ENCODE results near the gene FOXO3.
"Not testable (repeated sequence)": the region's sequence is repeated elsewhere in the genome, so short reads cannot be mapped to it uniquely, and the experiment has no call there.

Gene FOXO3

DNA sequence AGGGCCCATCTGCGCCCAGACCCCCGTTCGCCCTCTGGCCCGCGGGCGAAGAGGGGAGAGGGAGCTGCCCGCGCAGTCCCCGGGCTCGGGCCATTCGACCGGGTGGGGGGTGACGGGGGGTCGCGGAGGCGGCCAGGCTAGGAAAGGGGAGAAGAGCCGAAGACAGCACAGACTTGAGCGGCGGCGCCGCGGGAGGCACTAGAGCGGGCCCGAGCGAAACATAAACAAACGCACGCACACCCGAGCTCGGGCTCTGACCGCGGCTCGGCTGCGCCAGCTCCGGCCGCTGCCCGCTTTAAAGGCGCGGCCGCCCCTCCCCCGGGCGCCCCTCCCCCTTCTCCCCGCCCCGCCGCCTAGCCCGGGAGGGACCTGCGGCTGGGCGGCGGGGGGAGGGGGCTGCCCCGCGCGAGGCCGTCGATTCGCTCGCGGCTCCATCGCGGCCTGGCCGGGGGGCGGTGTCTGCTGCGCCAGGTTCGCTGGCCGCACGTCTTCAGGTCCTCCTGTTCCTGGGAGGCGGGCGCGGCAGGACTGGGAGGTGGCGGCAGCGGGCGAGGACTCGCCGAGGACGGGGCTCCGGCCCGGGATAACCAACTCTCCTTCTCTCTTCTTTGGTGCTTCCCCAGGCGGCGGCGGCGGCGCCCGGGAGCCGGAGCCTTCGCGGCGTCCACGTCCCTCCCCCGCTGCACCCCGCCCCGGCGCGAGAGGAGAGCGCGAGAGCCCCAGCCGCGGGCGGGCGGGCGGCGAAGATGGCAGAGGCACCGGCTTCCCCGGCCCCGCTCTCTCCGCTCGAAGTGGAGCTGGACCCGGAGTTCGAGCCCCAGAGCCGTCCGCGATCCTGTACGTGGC lies at the start of gene FOXO3:
TSS of gene FOXO3 (plus strand) at position 455 of the 846 bp plus-strand sequence. CDS start at position 747, 292 bp downstream.
- peak; percentile 62 for DNase-seq

DNA sequence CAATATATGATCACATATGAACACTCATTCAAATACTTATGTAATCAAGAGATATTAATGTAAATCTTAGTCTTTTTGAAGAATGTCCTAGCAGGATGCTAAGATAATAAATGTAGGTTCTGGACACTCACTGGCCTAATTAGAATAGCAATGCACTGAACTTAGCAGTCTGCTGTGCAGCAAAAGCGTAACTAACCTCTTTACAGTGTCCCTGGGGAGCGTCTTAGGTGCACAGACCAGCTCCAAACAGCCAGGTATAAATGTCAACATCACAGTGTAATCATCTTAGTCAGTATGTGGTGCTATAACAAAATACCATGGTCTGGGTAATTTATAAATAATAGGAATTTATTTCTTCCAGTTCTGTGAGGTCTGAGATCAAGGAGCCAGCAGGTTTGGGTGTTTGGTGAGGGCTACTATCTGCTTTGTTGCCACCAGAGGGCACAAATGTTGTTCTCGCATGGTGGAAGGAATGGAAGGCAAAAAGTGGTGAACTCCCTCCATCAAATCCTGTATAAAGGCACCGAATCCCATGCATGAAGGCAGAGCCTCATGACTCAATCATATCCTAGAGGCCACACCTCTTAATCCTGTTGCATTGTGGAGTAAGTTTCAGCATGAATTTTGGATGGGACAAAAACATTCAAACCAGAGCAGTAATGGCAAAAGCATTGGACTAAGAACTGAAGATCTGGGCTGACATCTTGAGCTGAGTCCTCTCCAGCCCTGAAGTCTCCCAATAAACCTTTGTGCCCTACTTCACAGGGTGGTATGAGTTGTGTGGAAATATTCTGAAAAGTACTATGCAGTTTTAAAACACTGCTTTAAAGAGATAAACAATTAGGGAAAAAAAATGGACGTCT lies 41.8 kb upstream of the FOXO3 start:
- no peak for DNase-seq

DNA sequence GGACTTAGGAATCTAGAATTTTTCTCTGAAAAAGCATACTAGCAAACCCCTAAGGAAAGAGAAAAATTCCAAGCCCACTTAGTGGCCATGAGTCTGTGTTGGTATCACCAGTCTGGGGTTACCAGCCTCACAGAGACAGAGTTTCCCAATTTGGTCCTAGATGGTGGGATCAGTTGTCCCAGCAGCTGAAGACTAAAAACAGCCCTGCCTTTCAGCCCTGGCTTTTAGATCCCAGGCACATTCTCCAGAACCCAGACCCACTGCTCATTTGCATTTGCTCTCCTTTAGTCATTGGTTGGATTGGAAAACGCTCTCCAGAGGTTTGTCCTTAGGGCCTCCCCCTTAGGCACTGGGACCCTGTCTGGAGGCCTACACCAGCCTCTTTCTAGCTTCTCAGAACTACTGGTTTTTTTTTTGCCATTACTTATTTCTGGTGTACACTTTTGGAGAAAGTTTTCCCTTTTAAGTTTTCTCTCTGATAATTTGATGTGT lies 39.1 kb upstream of the FOXO3 start:
- DNase-seq: no peak

DNA sequence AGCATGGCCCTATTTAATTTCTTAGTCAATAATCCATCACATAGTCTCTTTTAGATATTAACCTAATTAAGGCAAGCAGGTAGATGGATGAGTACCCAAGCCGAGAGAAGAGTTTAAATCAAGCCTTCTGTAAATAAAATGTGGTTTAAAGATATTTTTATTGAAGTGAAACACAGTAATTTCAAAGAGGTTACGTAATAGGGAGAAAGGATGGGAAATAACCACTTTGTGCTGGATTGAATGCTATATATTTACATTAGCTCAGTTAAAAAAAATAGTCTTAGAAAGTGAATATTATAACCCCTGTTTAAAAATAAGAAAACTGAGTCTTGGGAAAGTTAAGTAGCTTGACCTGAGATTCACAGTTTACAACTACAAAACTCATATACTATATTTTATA lies 37.0 kb upstream of the FOXO3 start:
- no peak for DNase-seq

DNA sequence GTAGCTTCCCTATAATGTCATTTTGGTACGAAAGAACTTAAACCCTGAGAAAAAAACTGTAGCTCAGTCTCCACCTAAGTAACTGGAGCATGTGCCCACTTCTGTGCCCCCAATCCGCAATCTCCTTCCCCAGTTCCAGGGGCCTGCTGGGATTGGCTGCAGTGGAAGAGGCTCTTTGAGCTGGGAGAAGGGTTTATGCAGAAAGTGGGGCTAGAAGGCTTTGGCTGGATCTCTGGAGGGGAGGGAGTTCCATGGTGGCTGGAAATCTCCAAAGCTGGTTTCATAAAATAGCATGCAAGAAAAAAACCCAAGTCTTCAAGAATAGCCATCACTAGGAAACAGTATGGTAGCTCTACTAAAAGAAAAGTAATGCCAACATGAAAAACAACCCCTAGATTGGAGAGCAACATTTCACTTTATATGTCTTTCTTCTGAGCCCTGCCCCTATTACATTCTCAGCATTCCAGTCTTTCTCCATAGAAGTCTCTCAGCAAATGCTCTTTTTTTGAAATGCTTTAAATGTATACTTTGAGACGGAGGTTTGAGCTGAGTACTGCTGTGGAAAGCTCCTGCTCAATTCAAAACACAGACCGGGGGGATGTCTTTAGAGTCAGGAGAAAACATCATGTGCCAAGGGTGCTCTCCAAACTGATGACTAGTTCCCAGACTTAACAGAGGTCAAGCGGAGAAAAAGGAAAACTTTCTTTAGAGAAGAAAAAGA lies 36.0 kb upstream of the FOXO3 start:
- no peak for DNase-seq

DNA sequence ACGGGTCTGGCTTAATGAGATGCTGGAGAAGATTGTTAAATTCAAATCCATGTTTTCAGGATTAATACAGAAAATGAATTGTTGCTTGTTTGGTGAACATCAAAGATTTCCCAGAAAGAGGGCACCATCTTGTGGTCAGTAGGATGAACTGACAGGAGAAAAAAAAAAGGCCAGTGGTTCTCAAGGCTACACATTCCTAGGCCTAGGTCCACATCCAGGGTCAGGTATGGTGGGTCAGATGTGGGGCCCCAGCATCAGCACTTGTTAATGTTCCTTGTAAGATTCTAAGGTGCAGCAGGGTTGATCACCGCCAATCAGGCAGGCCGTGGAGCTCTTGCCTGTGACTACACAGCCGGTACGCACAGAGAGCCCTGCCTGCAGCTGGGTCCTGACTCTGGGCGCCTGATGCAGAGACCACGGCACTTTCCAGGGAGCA lies 34.0 kb upstream of the FOXO3 start:
- DNase-seq: no peak

DNA sequence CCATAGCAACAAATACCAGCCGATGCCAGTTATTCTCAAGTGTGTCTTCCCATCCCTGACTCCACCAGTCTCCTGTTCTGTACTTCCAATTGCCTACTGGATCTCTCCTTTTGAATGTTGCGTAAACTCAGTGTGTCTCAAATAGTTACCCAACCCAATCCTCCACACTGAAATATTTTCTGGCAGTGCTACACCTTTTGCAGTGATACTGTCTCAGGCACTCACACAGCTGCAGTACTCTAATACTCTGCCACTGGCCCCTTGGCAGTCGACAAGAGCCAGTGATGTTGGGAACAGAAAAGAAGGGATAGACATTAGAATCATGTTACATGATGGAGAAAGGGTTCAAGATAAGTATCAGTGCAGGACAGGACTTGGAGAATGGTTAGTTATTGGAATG lies 31.8 kb upstream of the FOXO3 start:
- DNase-seq: no peak

DNA sequence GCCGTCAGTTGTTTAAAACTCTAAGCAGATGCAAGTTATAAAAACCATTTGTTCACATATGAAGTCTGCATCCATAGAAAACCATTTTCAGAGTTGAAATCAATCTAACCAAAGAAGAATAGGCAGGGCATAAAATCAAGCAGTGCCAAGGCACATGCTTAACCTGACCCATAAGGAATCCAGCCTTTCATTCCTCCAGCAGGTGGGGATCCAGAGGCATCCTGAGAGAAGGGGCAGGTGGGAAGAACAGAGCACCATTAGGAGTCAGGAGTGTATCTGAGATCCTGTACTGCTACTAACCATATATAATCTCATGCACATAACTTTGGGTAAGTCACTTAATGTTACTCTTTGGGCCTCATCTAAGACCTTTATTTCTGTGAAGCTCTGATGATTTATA lies 29.4 kb upstream of the FOXO3 start:
- DNase-seq: no peak

DNA sequence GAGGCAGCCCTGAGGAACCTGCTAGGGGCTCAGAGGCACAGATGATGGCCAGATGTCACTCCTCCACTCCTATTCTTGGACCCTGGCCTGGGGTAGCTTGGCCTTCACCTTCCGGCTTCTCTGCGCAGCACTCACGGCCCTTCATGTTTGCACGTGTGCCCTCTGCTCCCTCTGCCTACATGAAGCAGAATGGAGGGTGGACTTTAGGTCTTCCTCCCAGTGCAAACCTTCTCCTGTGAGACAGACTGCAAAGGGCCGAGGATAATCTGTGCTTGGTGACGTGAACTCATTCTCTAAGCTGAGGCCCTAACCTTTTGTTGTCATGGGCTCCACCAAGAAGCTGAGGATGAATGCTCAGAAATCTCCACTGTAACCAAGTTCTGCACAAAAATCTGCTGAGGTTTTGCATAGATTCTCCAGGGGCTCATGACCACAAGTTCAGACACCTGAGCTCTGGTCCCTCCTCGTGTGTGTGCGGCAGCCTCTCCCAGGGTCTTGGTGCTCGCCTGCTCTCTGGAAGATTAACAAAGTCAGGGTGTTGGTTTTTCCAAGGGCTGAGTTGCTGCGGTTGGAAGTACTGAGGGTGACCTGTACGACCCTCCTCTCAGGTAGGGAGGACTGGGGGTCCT lies 25.5 kb upstream of the FOXO3 start:
- no peak for DNase-seq

DNA sequence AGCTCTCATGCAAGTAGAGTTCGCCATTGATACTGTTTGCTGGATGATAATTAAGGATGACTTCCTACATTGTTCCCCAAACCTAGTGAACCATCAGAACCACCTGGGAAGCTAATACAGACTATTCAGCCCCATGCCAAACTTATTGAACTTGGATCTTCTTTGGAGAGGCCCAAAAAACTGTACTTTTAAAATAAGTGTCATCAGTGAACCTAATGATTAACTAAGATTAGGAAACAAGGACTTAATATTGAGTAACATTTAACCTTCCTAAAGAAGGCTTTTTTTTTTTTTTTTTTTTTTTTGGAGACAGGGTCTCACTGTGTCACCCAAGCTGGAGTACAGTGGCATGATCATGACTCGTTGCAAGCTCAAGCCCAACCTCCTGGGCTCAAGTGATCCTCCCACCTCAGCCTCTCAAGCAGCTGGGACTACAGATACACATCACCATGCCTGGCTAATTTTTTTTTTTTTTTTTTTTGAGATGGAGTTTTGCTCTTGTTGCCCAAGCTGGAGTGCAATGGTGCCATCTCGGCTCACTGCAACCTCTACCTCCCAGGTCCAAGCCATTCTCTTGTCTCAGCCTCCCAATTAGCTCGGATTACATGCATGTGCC lies 24.7 kb upstream of the FOXO3 start:
- not testable (repeated sequence) for DNase-seq

DNA sequence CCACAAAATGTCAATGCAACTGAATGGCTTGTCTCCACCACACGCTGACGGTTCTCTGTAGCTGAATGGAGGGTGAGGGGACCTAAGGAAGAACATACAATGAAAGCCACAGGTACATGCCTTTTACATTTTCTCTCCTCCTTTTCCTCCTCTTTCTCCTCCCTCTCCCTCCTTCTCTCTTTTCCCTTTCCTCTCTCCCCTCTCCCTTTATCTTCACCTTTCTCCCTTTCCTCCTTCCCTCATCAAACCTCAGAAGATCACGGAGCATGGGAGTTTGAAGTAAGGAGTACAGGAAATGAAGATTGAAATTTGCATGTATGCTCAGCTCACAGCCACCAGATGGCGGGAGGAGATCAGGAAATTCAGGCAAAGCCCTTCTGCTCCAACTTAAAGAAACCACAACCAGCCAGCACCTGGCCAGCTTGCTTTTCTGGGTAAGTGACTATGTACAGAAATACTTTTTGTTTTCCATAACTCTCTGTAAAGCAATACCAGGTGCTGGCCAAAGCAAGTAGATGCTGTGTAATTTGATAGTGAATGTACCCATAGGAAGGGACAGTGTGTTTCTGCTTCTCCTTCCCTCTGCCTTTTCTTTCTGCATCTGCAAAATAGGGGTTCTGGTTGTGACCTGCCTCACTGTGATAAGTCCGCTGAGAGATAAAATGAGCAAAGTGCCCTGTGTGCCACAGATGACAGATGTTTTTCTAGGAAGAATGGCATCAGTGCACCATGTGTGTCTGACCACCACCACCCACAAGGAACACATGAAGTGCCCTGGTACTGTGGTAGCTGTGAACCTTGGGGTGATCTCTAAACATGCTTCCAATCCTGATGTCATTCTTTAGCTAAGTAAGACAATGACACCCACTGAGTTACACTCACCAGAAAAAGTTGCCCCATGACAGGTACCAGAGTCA lies 18.6 kb upstream of the FOXO3 start:
- DNase-seq: peak; percentile 71

DNA sequence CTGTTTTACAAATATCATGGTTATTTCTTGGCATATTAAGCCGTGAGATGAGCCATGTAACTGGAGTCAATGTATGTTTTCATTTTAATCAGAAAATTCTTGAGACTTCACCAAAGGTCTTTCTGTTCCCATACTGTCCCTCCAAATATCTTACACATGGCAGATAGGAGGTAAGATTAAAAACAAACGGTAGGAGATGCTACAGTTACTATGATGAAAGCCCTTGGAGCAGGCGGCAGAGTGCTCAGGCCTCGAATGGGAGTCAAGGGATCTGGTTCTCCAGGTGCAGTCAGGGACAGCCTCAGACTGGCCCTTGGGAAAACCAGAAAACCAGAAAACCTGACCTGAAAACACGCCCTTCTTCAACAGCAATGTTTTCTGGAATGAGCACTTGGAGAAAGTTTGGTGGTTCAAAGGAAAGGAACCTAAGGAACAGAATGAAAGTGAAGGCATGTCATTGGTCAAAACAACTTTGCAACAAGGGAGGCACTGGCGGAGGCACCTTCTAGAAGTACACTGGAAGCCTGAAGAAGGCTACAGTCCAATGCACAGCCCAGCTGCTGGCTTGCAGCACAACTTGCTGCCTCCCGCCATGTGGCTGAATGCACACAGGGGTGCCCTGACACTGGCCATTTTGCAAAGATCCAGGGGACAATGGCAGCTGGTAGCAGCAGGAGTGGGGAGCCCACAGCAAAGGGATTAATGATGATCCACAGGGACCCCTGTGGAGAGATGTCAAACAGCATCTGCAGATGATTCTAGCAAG lies 17.4 kb upstream of the FOXO3 start:
- no peak for DNase-seq

DNA sequence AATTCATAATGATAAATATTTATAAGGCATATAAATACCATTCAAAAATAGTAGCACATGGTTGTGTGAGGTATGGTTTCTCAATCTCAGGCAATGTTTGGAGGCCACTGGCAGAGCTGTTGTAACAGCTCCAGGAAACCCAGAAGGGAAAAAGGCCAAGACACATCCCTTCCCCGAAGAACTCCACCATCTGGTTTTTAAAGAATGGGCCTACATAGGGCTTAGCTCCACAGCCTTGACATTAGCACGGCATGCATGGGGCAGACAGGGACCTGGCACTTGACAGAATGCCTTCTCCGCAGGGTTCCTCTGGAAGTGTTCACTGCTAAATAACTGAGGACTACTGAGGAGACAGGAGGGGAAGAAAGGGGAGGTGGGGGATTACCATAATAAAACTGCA lies 16.1 kb upstream of the FOXO3 start:
- DNase-seq: no peak

DNA sequence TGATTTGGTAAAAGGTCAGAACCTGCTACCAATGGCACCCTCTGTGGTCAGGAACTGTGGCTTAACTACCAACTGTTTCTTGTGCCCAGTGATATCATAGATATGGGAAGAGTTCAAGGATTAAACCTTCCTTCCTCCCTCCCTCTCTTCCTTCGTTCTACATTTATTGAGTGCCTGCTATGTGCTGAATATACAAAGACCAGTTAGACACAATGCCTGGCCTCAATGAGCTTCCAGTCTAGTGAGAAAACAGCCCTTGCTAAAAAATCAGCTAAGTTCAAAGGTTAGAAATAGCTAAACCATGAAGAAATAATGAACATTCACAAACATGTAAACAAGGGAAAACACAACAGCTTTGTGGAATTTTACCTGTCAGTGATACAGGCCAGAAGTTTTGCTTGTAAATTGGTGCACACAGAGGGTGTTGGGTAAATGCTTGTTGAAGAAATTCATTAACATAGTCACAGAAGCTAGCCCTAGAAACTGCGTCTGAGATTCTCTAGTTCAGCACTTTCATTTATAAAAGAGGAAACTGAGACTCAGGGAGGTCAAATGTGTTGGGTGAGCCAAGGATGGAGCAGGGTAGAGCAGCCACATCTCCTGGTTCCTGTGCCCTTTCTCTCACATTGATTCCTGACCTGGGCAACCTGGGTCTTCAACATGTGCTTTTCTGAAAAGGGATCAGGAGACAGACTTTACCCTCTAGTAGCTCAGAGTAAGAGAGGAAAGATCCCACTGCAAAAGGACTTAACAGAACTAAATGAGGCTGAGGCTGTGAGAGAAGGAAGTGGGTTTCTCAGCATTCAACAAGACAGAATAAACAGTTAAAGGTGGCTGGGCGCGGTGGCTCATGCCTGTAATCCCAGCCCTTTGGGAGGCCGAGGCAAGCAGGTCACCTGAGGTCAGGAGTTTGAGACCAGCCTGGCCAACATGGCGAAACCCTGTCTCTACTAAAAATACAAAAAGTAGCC lies 14.4 kb upstream of the FOXO3 start:
- DNase-seq: no peak

DNA sequence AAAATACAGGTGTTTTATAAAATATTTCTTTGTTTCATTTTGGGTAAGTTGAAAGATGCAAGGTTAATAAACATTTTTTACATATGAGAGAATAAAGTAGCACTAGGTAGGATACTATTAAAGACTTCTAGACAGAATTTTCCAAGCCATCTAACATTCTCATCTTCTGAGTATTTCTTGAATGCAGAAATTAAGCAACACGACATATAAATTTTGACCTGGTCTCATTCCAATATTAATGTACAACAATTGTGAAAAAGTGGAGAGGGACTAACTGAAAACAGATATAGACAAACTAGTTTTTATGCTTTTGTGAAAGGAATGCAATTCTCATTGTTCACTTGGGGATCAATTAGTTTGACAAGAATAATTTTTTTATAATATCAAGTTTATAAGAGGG lies 11.5 kb upstream of the FOXO3 start:
- no peak for DNase-seq

DNA sequence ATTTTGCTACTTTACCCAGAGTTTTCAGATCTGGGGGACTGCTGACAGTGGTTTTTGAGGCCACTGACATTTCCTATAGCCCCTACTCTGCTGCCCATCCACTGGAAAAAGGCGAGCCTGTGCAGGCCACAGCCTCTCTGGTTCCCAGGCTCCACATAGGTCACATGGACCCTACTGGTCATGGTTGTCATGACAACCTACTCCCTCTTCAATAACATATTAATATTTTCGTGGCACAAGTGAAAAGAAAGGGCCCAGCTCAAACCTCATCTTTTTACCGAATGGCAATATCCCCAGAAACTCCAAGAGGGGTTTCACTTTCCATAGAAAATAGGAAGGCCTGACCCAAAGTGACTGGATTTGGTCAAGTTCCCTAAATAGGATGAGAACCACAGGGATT lies 11.0 kb upstream of the FOXO3 start:
- DNase-seq: no peak

DNA sequence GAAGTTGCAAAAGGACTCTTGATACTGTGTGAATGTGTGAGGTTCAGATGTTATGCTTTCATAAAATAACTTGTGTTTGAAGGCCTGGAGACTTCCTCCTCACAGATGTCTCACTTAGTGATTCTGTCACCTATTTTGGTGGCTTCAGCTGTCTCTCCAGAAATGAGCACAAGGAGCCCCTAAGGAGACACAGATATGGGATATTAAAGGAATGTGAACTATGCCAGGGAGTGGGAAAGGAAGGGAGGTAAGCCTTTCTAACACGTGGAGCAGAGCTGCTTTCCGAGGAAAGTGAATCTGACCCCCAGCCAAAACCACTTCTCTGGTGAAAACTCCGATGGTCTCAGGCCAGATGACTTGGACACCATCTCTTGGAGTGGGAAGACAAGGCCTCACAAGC lies 10.5 kb upstream of the FOXO3 start:
- DNase-seq: no peak

DNA sequence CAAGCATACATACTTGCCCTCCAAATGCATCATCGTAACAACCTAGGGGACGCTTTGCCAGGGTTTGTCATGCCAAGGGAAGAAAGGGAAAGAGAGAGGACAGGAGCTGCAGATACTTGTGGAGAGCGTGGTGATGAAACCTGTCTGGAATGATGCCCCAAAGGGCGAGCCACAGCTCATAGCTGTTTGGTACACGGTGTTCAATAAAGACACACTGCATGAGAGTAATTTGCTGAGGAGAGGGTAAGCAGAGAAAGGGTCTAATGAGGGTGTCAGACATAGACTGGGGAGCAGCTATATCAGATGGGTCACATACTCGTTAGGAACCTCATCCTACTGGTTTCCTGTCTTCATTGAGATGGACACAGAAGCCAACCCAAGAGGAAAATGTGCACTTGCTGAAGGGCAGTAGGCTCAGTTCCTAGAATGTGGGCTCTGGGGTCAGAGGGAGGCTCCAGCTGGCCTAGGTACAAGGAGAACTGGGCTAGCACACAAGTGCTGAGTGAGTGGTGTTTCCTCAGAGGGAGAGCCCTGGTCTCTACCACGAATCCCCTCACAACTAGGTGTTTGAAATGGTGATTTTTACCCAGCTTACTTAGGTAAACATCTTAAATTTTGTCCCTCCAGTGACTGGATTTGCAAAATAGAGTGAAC lies 5.2 kb upstream of the FOXO3 start:
- no peak for DNase-seq
